Memory B cell (primary cell): ENCODE measurements around the gene NGFR.

ENCODE experiments used
- ATAC-seq: fragments of 150-1000 bp; cut with Tn5 transposase; 2 replicates; pipeline ENCODE4 v1.10.0; 2021; ENCODE audit warnings: low read depth, mild to moderate bottlenecking, moderate library complexity
- DNase-seq, 2 donors: peaks; one replicate each; pipeline ENCODE4 v3.0.0; 2022; ENCODE audit warnings: low spot score in 2 of 2
- H3K27ac Mint-ChIP-seq: one replicate; pipeline ENCODE4 v1.8.0; 2022; ENCODE audit warnings: mild to moderate bottlenecking, moderate library complexity, mixed read lengths
- H3K27me3 Mint-ChIP-seq: one replicate; pipeline ENCODE4 v1.8.0; 2022; ENCODE audit warnings: mixed read lengths
- H3K36me3 Mint-ChIP-seq: one replicate; pipeline ENCODE4 v1.8.0; 2022; ENCODE audit warnings: mild to moderate bottlenecking, mixed read lengths
- H3K4me1 Mint-ChIP-seq: one replicate; pipeline ENCODE4 v1.8.0; 2022; ENCODE audit warnings: mixed read lengths
- H3K4me3 Mint-ChIP-seq: one replicate; pipeline ENCODE4 v1.8.0; 2022; ENCODE audit warnings: mild to moderate bottlenecking, moderate library complexity, mixed read lengths
- H3K9me3 Mint-ChIP-seq: one replicate; pipeline ENCODE4 v1.8.0; 2022; ENCODE audit warnings: mixed read lengths

Gene NGFR

DNA sequence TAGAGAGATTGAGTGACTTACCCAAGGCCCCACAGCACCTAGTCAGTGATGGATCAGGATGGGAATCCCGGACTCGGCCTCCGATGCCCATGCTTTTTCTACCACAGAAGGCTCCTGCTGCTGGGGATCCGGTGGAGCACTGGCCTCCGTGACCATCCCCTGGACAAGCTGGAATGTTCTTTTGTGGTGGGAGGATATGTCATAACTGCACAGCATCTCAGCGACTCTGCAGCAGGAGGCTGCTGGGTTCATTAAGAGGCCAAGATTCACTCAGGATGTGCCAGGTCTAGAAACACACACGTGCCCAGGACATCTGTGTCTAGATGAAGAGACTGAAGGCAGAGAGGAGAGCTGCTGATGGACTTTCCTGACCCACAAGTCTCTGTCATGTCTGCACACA lies 34.7 kb upstream of the NGFR start:
- H3K27me3 Mint-ChIP-seq: peaks cover 42% of the 10 kb centered on the region
- H3K4me1 Mint-ChIP-seq: no peaks in the 10 kb centered on the region
- H3K9me3 Mint-ChIP-seq: peaks cover 4% of the 10 kb centered on the region
- peaks cover 2% of the 10 kb centered on the region for H3K36me3 Mint-ChIP-seq
- no peak for ATAC-seq
- no peak for DNase-seq
- H3K4me3 Mint-ChIP-seq: no peak overlapping the region
- no peak overlapping the region for H3K27ac Mint-ChIP-seq

DNA sequence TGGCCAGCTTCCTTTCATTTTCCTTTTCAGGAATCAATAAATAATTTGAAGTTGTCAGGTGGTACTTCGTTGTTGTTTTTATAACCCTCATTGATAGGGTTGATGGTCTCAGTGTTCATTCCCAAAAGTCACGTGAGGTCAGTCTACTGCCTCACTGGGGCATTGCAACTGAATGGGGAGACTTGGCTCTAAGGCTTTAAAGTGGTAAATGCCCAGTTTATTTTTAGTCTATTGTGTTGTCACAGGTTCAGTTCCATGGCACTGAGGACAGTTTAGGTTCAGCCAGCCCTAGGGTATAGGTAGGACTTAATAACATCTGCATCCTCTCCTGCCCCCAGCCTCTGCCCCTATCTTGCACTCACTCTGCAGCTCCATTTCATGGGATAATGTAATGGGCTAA lies 33.5 kb upstream of the NGFR start:
- Mint-ChIP-seq H3K4me3 (no peak overlapping the region), H3K36me3 (peaks cover 2% of the 10 kb centered on the region), H3K4me1 (no peaks in the 10 kb centered on the region), H3K27me3 (peaks cover 39% of the 10 kb centered on the region), H3K27ac (no peak overlapping the region), H3K9me3 (peaks cover 4% of the 10 kb centered on the region)
- ATAC-seq (no peak), DNase-seq (no peak)

DNA sequence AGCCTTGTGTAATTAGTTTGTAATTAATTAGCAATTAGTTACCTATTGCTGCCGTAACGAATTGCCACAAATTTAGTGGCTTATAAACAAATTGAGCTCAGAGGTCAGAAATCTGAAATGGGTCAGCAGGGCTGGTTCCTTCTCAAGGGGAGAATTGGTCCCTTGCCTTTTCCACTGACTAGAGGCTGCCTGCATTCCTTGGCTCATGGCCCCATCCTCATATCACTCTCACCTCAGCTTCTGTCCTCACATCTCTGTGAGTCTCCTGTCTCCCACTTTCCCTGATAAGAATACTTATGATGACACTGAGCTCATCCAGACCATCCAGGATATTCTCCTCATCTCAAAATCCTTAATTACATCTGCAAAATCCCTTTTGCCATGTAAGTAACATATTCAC lies 31.0 kb upstream of the NGFR start:
- ATAC-seq (no peak), DNase-seq (no peak)
- Mint-ChIP-seq H3K4me1 (no peaks in the 10 kb centered on the region), H3K4me3 (no peak overlapping the region), H3K9me3 (peaks cover 4% of the 10 kb centered on the region), H3K36me3 (peaks cover 2% of the 10 kb centered on the region), H3K27me3 (peaks cover 38% of the 10 kb centered on the region), H3K27ac (no peak overlapping the region)

DNA sequence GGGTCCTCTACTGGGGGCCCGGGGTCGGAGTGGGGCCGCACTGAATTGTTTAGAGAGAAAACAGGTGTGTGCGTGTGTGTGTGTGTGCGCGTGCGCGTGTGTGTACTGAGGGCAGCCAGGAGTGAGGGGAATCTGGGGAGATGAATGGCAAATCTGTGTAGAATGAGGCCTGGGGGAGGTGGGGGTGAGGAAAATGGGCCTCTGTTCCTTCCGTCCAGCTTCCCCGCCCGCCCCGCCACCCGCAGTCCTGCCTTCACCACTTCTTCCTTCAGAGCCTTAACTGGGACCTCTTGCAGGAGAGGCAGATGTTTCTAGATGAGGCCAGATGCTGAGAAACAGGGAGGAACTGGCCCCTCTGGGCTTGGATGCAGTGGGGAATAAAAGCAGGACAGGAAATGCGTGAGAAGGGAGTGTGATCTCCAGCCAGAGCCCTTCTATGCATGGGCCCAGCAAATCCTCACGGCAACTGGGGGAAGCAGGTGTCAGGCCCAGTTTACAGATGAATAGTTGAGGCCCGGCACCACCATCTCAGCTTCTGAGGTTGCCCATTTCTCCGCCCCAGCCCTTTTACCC lies 29.7 kb upstream of the NGFR start:
- Mint-ChIP-seq H3K9me3 (peaks cover 4% of the 10 kb centered on the region), H3K27me3 (peaks cover 33% of the 10 kb centered on the region), H3K4me3 (no peak overlapping the region), H3K36me3 (peaks cover 2% of the 10 kb centered on the region), H3K4me1 (no peaks in the 10 kb centered on the region), H3K27ac (no peak overlapping the region)
- ATAC-seq (no peak), DNase-seq (no peak)

- DNase-seq (no peak), ATAC-seq (no peak)
- Mint-ChIP-seq H3K4me3 (no peak overlapping the region), H3K9me3 (peaks cover 4% of the 10 kb centered on the region), H3K4me1 (no peaks in the 10 kb centered on the region), H3K27me3 (peaks cover 35% of the 10 kb centered on the region), H3K36me3 (peaks cover 2% of the 10 kb centered on the region), H3K27ac (no peak overlapping the region)
These were observed 28.7 kb upstream of the NGFR start for GRCh38 chr17:49466436-49466835.

DNA sequence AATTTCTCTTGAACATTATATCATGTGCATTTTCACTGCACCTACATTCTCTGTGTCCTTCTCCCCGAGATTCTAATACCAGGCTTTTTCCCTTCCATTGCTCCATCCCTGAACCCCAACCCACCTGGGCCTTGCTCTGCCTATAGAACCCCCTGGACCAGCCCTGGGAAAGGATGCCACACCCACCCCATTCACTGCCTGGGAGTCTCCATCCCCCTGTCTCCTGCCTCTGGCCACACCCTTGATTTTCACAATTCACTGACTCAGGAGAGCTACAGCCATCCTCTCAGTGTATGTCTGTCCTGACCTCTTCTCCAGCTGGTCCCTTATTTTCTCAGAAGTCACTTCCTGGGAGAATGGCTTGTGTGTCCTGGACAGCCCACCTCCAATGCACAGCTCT lies 27.9 kb upstream of the NGFR start:
- H3K36me3 Mint-ChIP-seq: peaks cover 2% of the 10 kb centered on the region
- H3K9me3 Mint-ChIP-seq: peaks cover 4% of the 10 kb centered on the region
- peaks cover 39% of the 10 kb centered on the region for H3K27me3 Mint-ChIP-seq
- DNase-seq (no peak), ATAC-seq (no peak)
- H3K4me1 Mint-ChIP-seq: no peaks in the 10 kb centered on the region
- no peak overlapping the region for H3K4me3 Mint-ChIP-seq
- no peak overlapping the region for H3K27ac Mint-ChIP-seq

- peaks cover 2% of the 10 kb centered on the region for H3K36me3 Mint-ChIP-seq
- no peak for ATAC-seq
- H3K4me3 Mint-ChIP-seq: no peak overlapping the region
- H3K9me3 Mint-ChIP-seq: peaks cover 3% of the 10 kb centered on the region
- peaks cover 36% of the 10 kb centered on the region for H3K27me3 Mint-ChIP-seq
- H3K27ac Mint-ChIP-seq: no peak overlapping the region
- no peak for DNase-seq
- no peaks in the 10 kb centered on the region for H3K4me1 Mint-ChIP-seq
These were observed 26.2 kb upstream of the NGFR start for GRCh38 chr17:49468811-49469385.

- DNase-seq (no peak), ATAC-seq (no peak)
- Mint-ChIP-seq H3K27ac (no peak overlapping the region), H3K4me1 (no peaks in the 10 kb centered on the region), H3K27me3 (peaks cover 31% of the 10 kb centered on the region), H3K9me3 (no peaks in the 10 kb centered on the region), H3K36me3 (no peaks in the 10 kb centered on the region), H3K4me3 (no peak overlapping the region)
These were observed 25.0 kb upstream of the NGFR start for GRCh38 chr17:49469831-49470810.

DNA sequence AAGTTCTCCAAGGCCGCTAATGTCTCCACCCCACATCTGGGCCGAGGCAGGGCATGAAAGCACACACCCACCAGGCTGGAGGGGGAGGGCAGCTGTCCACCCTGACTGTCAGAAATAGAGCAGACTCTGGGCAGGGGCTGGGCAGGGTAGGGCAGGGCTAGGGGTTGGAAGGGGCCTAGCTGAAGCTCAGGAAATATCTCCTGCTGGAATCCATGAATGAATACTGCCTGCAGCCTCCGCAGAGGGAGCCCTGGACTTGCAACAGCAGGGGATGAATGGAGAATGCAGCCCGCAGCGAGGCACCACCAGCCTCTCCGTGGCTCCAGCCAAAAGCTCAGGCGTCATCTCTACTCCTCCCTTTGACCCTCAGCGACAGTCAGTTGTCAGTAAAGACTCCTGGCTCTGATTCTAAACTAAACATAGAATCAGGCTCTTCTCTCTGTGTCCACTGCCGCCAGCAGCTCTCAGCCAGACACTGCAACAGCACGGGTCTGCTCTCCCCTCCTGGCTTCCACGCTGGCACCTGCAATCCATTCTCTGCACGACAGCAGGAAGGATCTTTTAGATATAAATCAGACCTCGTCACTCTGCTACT lies 23.9 kb upstream of the NGFR start:
- Mint-ChIP-seq H3K36me3 (peaks cover 2% of the 10 kb centered on the region), H3K4me1 (no peaks in the 10 kb centered on the region), H3K27ac (no peak overlapping the region)

DNA sequence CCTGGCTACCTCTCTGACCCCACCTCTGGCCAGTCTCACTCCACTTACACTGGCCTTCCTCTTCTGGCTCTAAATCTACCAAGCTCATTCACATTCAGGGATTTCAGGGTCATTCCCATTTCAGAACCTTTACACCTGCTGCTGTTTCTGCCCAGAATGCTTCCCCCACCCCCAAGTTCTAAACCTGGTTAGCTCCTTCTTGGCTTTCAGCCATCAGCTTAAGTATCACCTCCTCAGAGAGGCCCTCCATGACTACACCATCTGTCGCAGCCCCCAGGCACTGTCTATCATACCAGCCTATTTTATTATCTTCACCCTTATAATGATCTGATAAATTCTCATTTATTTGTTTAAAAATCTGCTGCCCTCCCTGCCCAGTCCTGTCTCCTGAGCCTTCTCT lies 23.3 kb upstream of the NGFR start:
- ATAC-seq (no peak), DNase-seq (no peak)
- Mint-ChIP-seq H3K27ac (no peak overlapping the region), H3K27me3 (peaks cover 29% of the 10 kb centered on the region), H3K4me3 (no peak overlapping the region), H3K36me3 (peaks cover 2% of the 10 kb centered on the region), H3K4me1 (no peaks in the 10 kb centered on the region), H3K9me3 (peaks cover 6% of the 10 kb centered on the region)

More for the DNA sequence above, 23.9 kb upstream of the NGFR start:
- H3K9me3 Mint-ChIP-seq: peaks cover 6% of the 10 kb centered on the region
- ATAC-seq (no peak), DNase-seq (no peak)
- H3K4me3 Mint-ChIP-seq: no peak overlapping the region
- H3K27me3 Mint-ChIP-seq: peaks cover 28% of the 10 kb centered on the region

DNA sequence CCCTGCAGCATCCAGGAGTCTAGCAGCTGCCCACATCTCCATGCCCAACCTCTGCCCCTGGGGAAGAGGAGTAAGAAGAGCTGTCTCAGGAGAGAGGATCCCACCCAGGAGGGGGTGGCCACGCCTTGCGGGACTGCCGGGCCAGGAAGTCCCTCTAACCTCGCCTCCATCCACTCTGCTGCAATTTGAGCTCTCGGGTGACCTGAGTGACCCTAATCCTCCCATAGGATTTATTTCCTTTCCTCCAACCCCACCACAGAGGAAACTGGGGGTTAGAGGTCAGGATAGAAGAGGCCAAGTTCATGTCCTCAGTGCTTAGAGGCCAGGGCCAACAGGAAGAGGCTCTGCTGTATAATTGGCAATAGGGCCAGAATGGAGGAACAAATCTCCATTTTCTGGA lies 22.6 kb upstream of the NGFR start:
- no peak overlapping the region for H3K4me3 Mint-ChIP-seq
- H3K27ac Mint-ChIP-seq: no peak overlapping the region
- H3K4me1 Mint-ChIP-seq: no peaks in the 10 kb centered on the region
- ATAC-seq: no peak
- H3K36me3 Mint-ChIP-seq: peaks cover 2% of the 10 kb centered on the region
- no peak for DNase-seq
- H3K27me3 Mint-ChIP-seq: peaks cover 31% of the 10 kb centered on the region
- peaks cover 6% of the 10 kb centered on the region for H3K9me3 Mint-ChIP-seq

DNA sequence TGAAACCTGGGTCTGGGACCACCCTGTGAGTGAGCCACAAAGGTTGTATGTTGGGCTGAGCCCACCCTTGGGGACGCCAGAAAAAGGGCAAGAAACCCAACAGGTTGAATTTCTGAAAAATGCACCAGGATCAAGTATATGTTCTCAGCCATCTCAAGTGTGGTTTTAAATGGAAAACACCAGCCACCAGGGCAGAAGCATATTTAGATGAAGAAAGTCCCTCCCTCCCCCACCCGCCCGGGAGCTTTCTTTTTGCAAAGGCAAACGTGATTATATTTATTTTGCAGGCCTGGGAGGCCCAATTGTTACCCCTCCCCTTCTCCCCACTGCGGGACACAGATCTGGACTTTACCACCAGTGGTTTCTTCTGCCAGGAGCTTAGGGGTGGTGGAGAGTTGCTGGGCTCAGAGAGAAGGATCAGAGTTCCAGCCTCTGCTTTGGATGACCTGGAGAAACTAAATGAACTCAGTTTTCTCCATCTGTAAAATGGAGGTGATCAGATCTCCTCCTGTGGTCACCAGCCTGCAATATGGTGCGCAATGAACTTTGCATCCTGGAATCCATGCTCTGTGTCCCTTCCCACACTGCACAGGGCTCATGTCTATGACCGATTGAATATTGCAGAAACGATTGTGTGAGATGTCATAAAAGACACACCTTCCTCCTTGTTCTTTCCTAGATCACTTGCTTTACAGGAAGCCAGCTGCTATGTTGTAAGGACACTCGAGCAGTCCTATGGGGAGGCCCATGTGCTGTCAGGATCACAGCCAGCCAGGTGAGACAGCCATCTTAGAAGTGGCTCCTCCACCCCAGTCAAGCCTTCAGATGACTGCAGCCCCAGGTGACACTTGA lies 21.0 kb upstream of the NGFR start:
- no peak overlapping the region for H3K4me3 Mint-ChIP-seq
- no peak overlapping the region for H3K27ac Mint-ChIP-seq
- ATAC-seq: no peak
- H3K9me3 Mint-ChIP-seq: peaks cover 6% of the 10 kb centered on the region
- H3K4me1 Mint-ChIP-seq: no peaks in the 10 kb centered on the region
- peaks cover 35% of the 10 kb centered on the region for H3K27me3 Mint-ChIP-seq
- H3K36me3 Mint-ChIP-seq: peaks cover 2% of the 10 kb centered on the region
- no peak for DNase-seq

- Mint-ChIP-seq H3K9me3 (peaks cover 6% of the 10 kb centered on the region), H3K4me1 (no peaks in the 10 kb centered on the region), H3K27me3 (peaks cover 33% of the 10 kb centered on the region), H3K27ac (no peak overlapping the region), H3K4me3 (no peak overlapping the region), H3K36me3 (peaks cover 2% of the 10 kb centered on the region)
- no peak for ATAC-seq
- DNase-seq: no peak
These were observed 17.4 kb upstream of the NGFR start for GRCh38 chr17:49477709-49478108.
